CD14-positive monocyte (primary cell): Measurements from ENCODE around the gene CYP2S1. TPM values are rescaled to one million over a fixed set of nuclear protein-coding genes. Genes with fewer than 3 reads are reported as not detected.
"Not testable (repeated sequence)": the region's sequence is repeated elsewhere in the genome, so short reads cannot be mapped to it uniquely, and the experiment has no call there.

Source experiments
- DNase-seq, 3 donors: peaks; one replicate each; pipeline ENCODE4 v3.0.0-alpha.2; 2011 to 2022
- H2AFZ ChIP-seq: 2 replicates; pipeline ENCODE4 v1.6.0; 2012; ENCODE audit warnings: mild to moderate bottlenecking, low read depth, low read length, inconsistent platforms; ENCODE audit not compliant: insufficient read depth, poor library complexity, severe bottlenecking
- H3K27ac ChIP-seq, 2 donors: 1 replicate in 1 of 2; 2 replicates in 1 of 2; pipeline ENCODE4 v1.5.1; 2012 to 2013; ENCODE audit warnings: low read length in 2 of 2, control low read depth in 1 of 2, inconsistent platforms in 1 of 2, low read depth in 1 of 2, mild to moderate bottlenecking in 1 of 2
- H3K27me3 ChIP-seq, 2 donors: one replicate each; pipeline versions ENCODE4 v1.6.0 to v1.6.1; 2011 to 2013; ENCODE audit warnings: low read length in 2 of 2; ENCODE audit not compliant: control insufficient read depth in 2 of 2, insufficient read depth in 2 of 2
- H3K36me3 ChIP-seq, 2 donors: replicated peaks in 1 of 2; 1 replicate in 1 of 2; 2 replicates in 1 of 2; pipeline versions ENCODE4 v1.5.1 to v1.6.1; 2012 to 2013; ENCODE audit warnings: low read length in 2 of 2, control low read depth in 1 of 2, inconsistent platforms in 1 of 2, mild to moderate bottlenecking in 1 of 2; ENCODE audit not compliant: insufficient read depth in 2 of 2, control insufficient read depth in 1 of 2
- H3K4me1 ChIP-seq, 2 donors: 1 replicate in 1 of 2; 2 replicates in 1 of 2; pipeline versions ENCODE4 v1.5.1 to v1.6.1; 2012 to 2013; ENCODE audit warnings: low read length in 2 of 2, control low read depth in 1 of 2, inconsistent platforms in 1 of 2, mild to moderate bottlenecking in 1 of 2, moderate library complexity in 1 of 2; ENCODE audit not compliant: insufficient read depth in 2 of 2, control insufficient read depth in 1 of 2
- H3K4me2 ChIP-seq: replicated peaks from 2 replicates; pipeline ENCODE3; 2012; ENCODE audit warnings: low read length, moderate library complexity, mild to moderate bottlenecking; ENCODE audit not compliant: poor library complexity, severe bottlenecking; ENCODE audit errors: extremely low read depth
- H3K4me3 ChIP-seq, 3 experiments: fragments of 200-600 bp in 1 of 3; sonication (generic) in 1 of 3; replicated peaks in 1 of 3; 1 replicate in 2 of 3; 2 replicates in 1 of 3; pipeline ENCODE4 v1.5.1; 2011 to 2013; ENCODE audit warnings: low read length in 3 of 3, mild to moderate bottlenecking in 3 of 3, control low read depth in 2 of 3, low read depth in 2 of 3, inconsistent platforms in 1 of 3, moderate library complexity in 1 of 3
- H3K79me2 ChIP-seq: 2 replicates; pipeline ENCODE4 v1.6.0; 2012; ENCODE audit warnings: mild to moderate bottlenecking, control low read depth, inconsistent platforms, low read length, moderate library complexity; ENCODE audit not compliant: insufficient read depth
- H3K9ac ChIP-seq: 2 replicates; pipeline ENCODE4 v1.6.0; 2017; ENCODE audit warnings: low read length, mild to moderate bottlenecking; ENCODE audit not compliant: insufficient read depth, poor library complexity, severe bottlenecking
- H3K9me3 ChIP-seq, 2 donors: replicated peaks in 1 of 2; 1 replicate in 1 of 2; 2 replicates in 1 of 2; pipeline versions ENCODE4 v1.5.1 to v1.6.1; 2012 to 2013; ENCODE audit warnings: low read length in 2 of 2, control low read depth in 1 of 2; ENCODE audit not compliant: control insufficient read depth in 1 of 2, insufficient read depth in 1 of 2
- H4K20me1 ChIP-seq: 2 replicates; pipeline ENCODE4 v1.6.0; 2012; ENCODE audit warnings: mild to moderate bottlenecking, low read length, control low read depth, moderate library complexity; ENCODE audit not compliant: insufficient read depth
- H3K27ac Mint-ChIP-seq, 7 donors: one replicate each; pipeline ENCODE4 v1.8.0; 2020; ENCODE audit warnings: mild to moderate bottlenecking in 7 of 7, mixed read lengths in 7 of 7, moderate library complexity in 6 of 7, inconsistent platforms in 2 of 7
- H3K27me3 Mint-ChIP-seq, 3 donors: one replicate each; pipeline ENCODE4 v1.8.0; 2021 to 2022; ENCODE audit warnings: low read depth in 3 of 3, mild to moderate bottlenecking in 3 of 3, mixed read lengths in 3 of 3, moderate library complexity in 3 of 3, inconsistent platforms in 1 of 3
- H3K36me3 Mint-ChIP-seq, 2 donors: one replicate each; pipeline ENCODE4 v1.8.0; 2020; ENCODE audit warnings: mixed read lengths in 2 of 2, inconsistent platforms in 1 of 2, mild to moderate bottlenecking in 1 of 2
- H3K4me1 Mint-ChIP-seq: one replicate; pipeline ENCODE4 v1.8.0; 2020; ENCODE audit warnings: mild to moderate bottlenecking, mixed read lengths
- H3K4me3 Mint-ChIP-seq, 2 donors: one replicate each; pipeline ENCODE4 v1.8.0; 2020; ENCODE audit warnings: mild to moderate bottlenecking in 2 of 2, mixed read lengths in 2 of 2, moderate library complexity in 1 of 2
- H3K9me3 Mint-ChIP-seq, 7 donors: one replicate each; pipeline ENCODE4 v1.8.0; 2020 to 2022; ENCODE audit warnings: mixed read lengths in 7 of 7, mild to moderate bottlenecking in 6 of 7, moderate library complexity in 6 of 7, inconsistent platforms in 2 of 7
- WGBS: methylation state at CpG from one replicate; pipeline ENCODE4 v1.1.5; 2013; ENCODE audit warnings: missing lambda C conversion rate; ENCODE audit not compliant: insufficient coverage; 5-methylcytosine and 5-hydroxymethylcytosine counted together
- intact Hi-C, 2 donors: fragments of 100-400 bp; cut with micrococcal nuclease; formaldehyde crosslinking; loops; one replicate each; pipeline versions ENCODE4 v1.15.0 to v1.15.1; 2023
- polyA plus RNA-seq, 3 donors: library from polyadenylated mRNA; depleted of rRNA in 1 of 3; unstranded in 2 of 3; stranded (reverse) in 1 of 3; fragments of 300-500 nt in 2 of 3; fragments of >200 nt in 1 of 3; fragmentation: Illumina TruSeq in 2 of 3; gene quantifications; 1 replicate in 2 of 3; 2 replicates in 1 of 3; pipeline ENCODE4 v1.2.3, GENCODE V29; 2012 to 2021
- TF ChIP-seq, protein P1 (sequence below): fragments of 200-600 bp; IDR thresholded peaks from one replicate; pipeline ENCODE4 v1.8.0; 2022; ENCODE audit warnings: antibody characterized with exemption, mild to moderate bottlenecking

The CYP2S1 gene
- polyA plus RNA-seq, 3 donors, result 8.9 to 20.3 (median 10.3) TPM

DNA sequence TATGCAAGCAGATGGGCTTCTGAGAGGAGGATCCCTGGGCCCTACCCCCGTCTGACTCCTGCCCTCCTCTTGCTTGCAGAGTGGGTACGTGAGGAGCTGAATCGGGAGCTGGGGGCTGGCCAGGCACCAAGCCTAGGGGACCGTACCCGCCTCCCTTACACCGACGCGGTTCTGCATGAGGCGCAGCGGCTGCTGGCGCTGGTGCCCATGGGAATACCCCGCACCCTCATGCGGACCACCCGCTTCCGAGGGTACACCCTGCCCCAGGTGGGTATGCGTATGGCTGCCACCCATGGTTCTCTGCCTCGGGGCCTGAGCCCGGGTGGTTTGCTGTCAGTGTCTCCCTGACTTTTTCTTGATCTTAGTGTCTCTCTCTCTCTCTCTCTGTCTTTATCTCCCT is 10.4 kb downstream of the CYP2S1 start:
- Histone ChIP-seq H3K36me3 (peaks cover 39 to 63% of the 10 kb centered on the region in 2 donors), H3K4me2 (no peak overlapping the region), H3K27ac (no peak overlapping the region), H3K27me3 (no peaks in the 10 kb centered on the region), H3K4me3 (no peak overlapping the region), H2AFZ (no peak overlapping the region), H3K4me1 (no peaks in the 10 kb centered on the region), H3K79me2 (no peaks in the 10 kb centered on the region), H3K9me3 (no peaks in the 10 kb centered on the region), H4K20me1 (no peaks in the 10 kb centered on the region), H3K9ac (no peak overlapping the region)
- Mint-ChIP-seq H3K4me1 (no peaks in the 10 kb centered on the region), H3K36me3 (peaks cover 46 to 80% of the 10 kb centered on the region in 2 donors), H3K9me3 (no peaks in the 10 kb centered on the region), H3K27me3 (peaks cover 0 to 6% (median 1%) of the 10 kb centered on the region in 3 donors), H3K27ac (peak overlapping the region in 1 of 7 donors; percentile 72), H3K4me3 (no peak overlapping the region)
- WGBS, result 97% methylated on average over 18 of the region's 18 CpGs
- DNase-seq, result no peak
- TF ChIP-seq, protein P1, sequence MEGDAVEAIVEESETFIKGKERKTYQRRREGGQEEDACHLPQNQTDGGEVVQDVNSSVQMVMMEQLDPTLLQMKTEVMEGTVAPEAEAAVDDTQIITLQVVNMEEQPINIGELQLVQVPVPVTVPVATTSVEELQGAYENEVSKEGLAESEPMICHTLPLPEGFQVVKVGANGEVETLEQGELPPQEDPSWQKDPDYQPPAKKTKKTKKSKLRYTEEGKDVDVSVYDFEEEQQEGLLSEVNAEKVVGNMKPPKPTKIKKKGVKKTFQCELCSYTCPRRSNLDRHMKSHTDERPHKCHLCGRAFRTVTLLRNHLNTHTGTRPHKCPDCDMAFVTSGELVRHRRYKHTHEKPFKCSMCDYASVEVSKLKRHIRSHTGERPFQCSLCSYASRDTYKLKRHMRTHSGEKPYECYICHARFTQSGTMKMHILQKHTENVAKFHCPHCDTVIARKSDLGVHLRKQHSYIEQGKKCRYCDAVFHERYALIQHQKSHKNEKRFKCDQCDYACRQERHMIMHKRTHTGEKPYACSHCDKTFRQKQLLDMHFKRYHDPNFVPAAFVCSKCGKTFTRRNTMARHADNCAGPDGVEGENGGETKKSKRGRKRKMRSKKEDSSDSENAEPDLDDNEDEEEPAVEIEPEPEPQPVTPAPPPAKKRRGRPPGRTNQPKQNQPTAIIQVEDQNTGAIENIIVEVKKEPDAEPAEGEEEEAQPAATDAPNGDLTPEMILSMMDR, result no peak
- intact Hi-C loops, result loop anchor here in 1 of 2 donors (2.0 to 5.0 kb wide), 2 partner anchors 59 to 65 kb away; partner anchors contain the start of gene HNRNPUL1

DNA sequence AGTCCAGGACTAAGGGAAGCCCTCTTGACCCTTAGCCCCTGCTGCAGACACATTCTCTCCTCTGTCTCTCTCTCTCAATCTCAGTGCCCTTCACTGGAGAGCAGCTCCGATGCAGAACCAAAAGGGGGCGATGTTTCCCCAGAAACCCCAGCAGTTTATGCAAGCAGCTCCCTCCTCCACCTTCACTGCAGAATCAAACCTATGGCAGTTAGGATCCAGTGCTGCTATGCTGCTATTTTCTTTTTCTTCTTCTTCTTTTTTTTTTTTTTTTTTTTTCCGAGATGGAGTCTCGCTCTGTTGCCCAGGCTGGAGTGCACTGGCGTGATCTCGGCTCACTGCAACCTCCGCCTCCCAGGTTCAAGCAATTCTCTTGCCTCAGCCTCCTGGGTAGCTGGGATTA is 11.3 kb downstream of the CYP2S1 start:
- not testable (repeated sequence) for H3K27me3 Mint-ChIP-seq, H3K4me3 Mint-ChIP-seq, H3K79me2 ChIP-seq, H3K9me3 ChIP-seq, H3K27ac ChIP-seq, H3K4me1 ChIP-seq, H2AFZ ChIP-seq, H3K4me3 ChIP-seq, H3K27me3 ChIP-seq, H3K9ac ChIP-seq, H4K20me1 ChIP-seq, H3K4me1 Mint-ChIP-seq, H3K4me2 ChIP-seq, H3K9me3 Mint-ChIP-seq
- peaks cover 31 to 56% of the 10 kb centered on the region in 2 donors for H3K36me3 ChIP-seq
- DNase-seq, result peak; percentile 76 to 81 (median 77)
- peak overlapping the region in 2 of 7 donors; percentile 66 to 77 for H3K27ac Mint-ChIP-seq
- intact Hi-C loops, result loop anchor here (1.0 to 5.0 kb wide), 3 partner anchors 58 to 103 kb away; partner anchors contain the start of gene HNRNPUL1 (in 1 of the 2)
- TF ChIP-seq, protein P1, result peak; percentile 81
- WGBS, result 0% methylated on average over 2 of the region's 7 CpGs
- H3K36me3 Mint-ChIP-seq, result peaks cover 39 to 70% of the 10 kb centered on the region in 2 donors
